GM21619 (cell line): ENCODE measurements around the gene MEIOB.
"Not testable (repeated sequence)": the region's sequence is repeated elsewhere in the genome, so short reads cannot be mapped to it uniquely, and the experiment has no call there.

Source experiments
- ATAC-seq: cut with Tn5 transposase; IDR thresholded peaks from one replicate; pipeline ENCODE4 v1.9.1; 2021; ENCODE audit not compliant: unreplicated experiment

Gene MEIOB

GRCh38 chr16:1879477-1879876 is 7.5 kb upstream of the MEIOB start:
- no peak for ATAC-seq

- no peak for ATAC-seq
Measured at GRCh38 chr16:1878256-1878655, 6.3 kb upstream of the MEIOB start.

GRCh38 chr16:1877804-1878203 is 5.8 kb upstream of the MEIOB start:
- ATAC-seq: no peak

- ATAC-seq: no peak
Measured at GRCh38 chr16:1877089-1877488, 5.1 kb upstream of the MEIOB start.

GRCh38 chr16:1876468-1876867 is 4.5 kb upstream of the MEIOB start:
- no peak for ATAC-seq

- not testable (repeated sequence) for ATAC-seq
Measured at GRCh38 chr16:1876066-1876465, 4.1 kb upstream of the MEIOB start.

GRCh38 chr16:1874854-1875253 is 2.9 kb upstream of the MEIOB start:
- ATAC-seq: no peak

- ATAC-seq: no peak
Measured at GRCh38 chr16:1870365-1871082, 1.4 kb downstream of the MEIOB start.

GRCh38 chr16:1865902-1866690 is 5.9 kb downstream of the MEIOB start:
- ATAC-seq: no peak

- ATAC-seq: no peak
Measured at GRCh38 chr16:1863681-1864460, 8.1 kb downstream of the MEIOB start.

GRCh38 chr16:1862394-1862793 is 9.6 kb downstream of the MEIOB start:
- ATAC-seq: no peak

GRCh38 chr16:1861730-1862129 is 10.2 kb downstream of the MEIOB start:
- ATAC-seq: no peak

GRCh38 chr16:1859650-1860049 is 12.3 kb downstream of the MEIOB start:
- ATAC-seq: no peak

GRCh38 chr16:1858189-1858865 is 13.6 kb downstream of the MEIOB start:
- ATAC-seq: no peak

- no peak for ATAC-seq
Measured at GRCh38 chr16:1857433-1858097, 14.4 kb downstream of the MEIOB start.

GRCh38 chr16:1851793-1852192 is 20.2 kb downstream of the MEIOB start:
- no peak for ATAC-seq

GRCh38 chr16:1850981-1851380 is 21.0 kb downstream of the MEIOB start:
- ATAC-seq: no peak

GRCh38 chr16:1846416-1846815 is 25.5 kb downstream of the MEIOB start:
- no peak for ATAC-seq

GRCh38 chr16:1845985-1846384 is 26.0 kb downstream of the MEIOB start:
- no peak for ATAC-seq

GRCh38 chr16:1839554-1839953 is 32.4 kb downstream of the MEIOB start:
- ATAC-seq: no peak

GRCh38 chr16:1834096-1834495 is 37.9 kb downstream of the MEIOB start:
- ATAC-seq: no peak
